Endothelial cell of hepatic sinusoid (primary cell): Measurements from ENCODE around the gene ARFGAP1.
"Not testable (repeated sequence)": the region's sequence is repeated elsewhere in the genome, so short reads cannot be mapped to it uniquely, and the experiment has no call there.

Experiments
- in situ Hi-C: cut with HindIII; loops from 2 replicates; pipeline ENCODE4 v1.10.0; 2017; ENCODE audit warnings: low sequenced_read_pairs

ARFGAP1 gene

GRCh38 chr20:63301671-63302070 lies 29.1 kb downstream of the ARFGAP1 start:
- in situ Hi-C loops: no loop called here

DNA sequence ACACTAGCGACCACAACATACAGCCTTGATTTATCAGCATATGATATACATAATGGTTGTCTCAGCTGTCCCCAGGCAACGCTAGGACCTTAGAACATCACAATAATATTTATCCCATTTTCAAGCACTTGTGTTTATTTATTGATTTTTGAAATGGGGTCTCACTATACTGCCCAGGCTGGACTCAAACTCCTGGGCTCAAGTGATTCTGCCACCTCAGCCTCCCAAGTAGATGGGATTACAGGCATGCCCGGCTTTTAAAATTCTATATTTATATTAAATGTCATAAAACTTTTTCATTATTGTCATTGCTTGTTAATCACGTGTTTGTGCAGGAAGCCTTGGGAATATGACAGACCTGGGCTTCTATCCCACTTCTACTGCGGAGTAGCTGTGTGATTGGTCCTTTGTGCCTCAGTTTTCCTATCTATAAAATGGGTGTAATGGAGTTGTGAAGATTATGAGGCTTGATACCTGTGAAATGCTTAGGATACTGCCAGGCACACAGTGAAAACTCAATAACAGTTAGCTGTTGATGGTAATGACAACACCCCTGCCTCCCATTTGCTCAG lies 30.6 kb downstream of the ARFGAP1 start:
- in situ Hi-C loops: no loop called here

GRCh38 chr20:63305393-63305792 lies 32.8 kb downstream of the ARFGAP1 start:
- in situ Hi-C loops: no loop called here

GRCh38 chr20:63305933-63306672 lies 33.5 kb downstream of the ARFGAP1 start:
- in situ Hi-C loops: not testable (repeated sequence)

GRCh38 chr20:63306673-63307537 lies 34.3 kb downstream of the ARFGAP1 start:
- in situ Hi-C loops: no loop called here

DNA sequence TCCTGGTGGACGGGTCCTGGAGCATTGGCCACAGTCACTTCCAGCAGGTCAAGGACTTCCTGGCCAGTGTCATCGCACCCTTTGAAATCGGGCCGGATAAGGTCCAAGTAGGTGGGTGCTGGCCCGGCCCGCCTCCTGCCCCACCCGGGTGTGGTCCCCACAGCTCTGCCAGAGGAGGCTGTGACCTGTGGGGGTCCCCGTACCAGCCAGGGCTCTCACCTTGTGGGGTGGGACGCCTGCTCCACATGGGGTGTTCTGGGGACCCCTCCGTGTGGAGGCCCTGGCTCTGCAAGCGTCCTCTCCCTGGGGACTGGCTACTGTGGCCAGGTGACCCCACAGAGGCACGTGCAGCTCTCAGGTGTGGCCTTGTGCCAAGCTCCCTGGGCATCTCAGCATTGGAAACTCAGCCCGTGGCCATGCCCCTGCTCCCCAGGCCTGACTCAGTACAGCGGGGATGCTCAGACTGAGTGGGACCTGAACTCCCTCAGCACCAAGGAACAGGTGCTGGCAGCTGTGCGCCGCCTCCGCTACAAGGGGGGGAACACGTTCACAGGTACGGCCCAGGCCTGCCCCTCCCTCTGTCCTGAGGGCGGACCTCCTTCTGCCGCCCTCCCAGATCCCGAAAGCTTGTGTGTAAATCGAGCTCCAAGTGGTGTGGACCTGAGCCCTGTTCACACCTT lies 35.1 kb downstream of the ARFGAP1 start:
- in situ Hi-C loops: no loop called here

DNA sequence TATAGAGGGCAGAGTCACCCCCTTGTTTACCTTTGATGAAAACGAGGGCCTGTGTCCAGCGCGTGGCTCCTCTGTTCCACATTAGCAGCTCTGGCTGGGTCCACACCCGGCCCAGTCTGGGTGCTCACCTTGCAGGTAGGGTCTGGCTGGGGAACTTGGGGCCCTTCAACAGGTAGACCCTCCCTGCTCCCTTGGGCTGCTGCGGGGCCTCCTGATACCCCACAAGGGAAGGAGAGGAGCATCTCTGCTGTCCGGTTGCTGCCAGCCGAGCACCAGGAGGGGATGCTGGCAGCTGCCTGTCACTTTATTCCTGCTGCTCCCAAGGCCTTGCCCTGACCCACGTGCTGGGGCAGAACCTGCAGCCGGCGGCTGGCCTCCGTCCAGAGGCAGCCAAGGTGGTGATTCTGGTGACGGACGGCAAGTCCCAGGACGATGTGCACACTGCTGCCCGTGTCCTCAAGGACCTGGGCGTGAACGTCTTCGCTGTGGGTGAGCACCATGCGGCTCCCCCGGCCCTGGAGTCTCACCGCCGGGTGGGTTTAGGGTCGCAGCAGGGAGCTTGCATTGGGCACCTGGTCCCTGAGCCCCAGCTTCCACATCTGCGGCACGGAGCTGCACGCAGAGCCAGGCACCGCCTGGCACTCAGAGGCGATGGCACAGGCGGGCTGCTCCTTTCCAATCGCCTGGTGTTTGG lies 35.8 kb downstream of the ARFGAP1 start:
- in situ Hi-C loops: no loop called here

- in situ Hi-C loops: no loop called here
These were observed 36.9 kb downstream of the ARFGAP1 start for GRCh38 chr20:63309261-63310071.

- in situ Hi-C loops: no loop called here
These were observed 37.8 kb downstream of the ARFGAP1 start for GRCh38 chr20:63310265-63310991.

- in situ Hi-C loops: no loop called here
These were observed 38.7 kb downstream of the ARFGAP1 start for GRCh38 chr20:63311186-63311832.

GRCh38 chr20:63311833-63312243 lies 39.2 kb downstream of the ARFGAP1 start:
- in situ Hi-C loops: no loop called here

DNA sequence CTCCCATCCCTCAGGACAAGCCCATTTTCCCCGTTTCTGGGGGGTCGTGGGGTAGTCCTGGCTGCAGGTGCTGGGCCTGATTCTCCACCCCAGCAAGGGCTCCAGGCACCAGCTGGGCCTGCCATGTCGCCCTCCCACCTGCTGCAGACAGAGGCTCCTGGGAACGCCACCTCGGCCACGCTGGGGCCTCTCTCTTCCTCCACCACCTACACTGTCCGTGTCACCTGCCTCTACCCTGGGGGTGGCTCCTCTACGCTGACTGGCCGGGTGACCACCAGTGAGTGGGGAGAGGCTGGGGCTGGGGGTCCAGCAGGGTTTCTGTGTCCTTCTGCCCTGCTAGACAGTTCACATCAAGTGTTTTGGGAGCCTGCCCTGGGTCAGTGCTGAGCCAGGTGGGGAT lies 39.7 kb downstream of the ARFGAP1 start:
- in situ Hi-C loops: no loop called here

DNA sequence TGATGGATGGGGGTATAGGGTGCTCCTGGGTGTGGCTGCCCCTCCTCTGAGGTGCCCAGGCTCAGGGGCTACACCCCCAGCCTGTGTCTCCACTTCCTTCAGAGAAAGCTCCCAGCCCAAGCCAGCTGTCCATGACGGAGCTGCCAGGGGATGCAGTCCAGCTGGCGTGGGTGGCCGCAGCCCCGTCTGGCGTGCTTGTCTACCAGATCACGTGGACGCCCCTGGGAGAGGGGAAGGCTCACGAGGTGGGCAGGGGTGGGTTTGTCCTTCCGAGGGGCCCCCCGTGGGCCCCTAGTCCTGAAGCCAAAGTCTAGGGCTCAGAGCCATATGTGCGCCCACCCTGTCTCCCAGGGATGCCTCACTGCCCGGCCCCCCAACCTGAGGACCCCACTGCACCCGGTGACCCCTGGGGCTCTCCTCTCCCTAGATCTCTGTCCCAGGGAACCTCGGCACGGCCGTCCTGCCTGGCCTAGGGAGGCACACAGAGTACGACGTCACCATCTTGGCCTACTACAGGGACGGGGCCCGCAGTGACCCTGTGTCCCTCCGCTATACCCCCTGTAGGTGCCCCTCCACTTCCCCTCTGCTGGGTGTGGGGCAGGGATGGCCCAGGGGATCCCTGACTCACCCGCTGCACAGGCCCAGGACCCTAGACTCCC lies 40.2 kb downstream of the ARFGAP1 start:
- in situ Hi-C loops: no loop called here

DNA sequence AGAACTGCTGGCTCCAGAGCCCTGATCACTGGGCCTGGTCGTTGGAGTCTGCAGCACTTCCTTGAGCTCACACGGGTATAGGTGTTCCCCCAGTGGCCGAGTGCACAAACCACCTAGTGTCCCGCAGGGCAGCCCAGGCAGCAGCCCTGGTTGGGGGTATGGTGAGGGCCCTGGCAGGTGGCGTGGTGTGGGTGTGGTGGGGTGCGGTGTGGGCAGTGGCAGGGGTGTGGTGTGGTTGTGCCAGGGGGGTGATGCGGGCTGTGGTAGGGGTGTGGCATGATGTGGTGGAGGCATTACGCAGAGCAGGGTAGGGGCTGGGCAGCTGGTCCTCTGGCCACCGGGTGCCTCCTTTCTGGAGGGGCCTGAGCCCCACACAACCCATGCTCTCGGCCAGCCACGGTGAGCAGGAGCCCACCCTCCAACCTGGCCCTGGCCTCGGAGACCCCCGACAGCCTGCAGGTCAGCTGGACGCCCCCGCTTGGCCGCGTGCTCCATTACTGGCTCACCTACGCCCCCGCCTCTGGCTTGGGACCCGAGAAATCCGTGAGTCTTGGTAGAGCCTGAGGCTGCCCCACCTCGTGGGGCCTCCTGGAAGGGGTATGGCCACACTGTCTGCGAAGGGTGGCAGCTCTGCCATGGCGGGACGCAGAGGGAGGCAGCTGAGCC lies 40.9 kb downstream of the ARFGAP1 start:
- in situ Hi-C loops: no loop called here

DNA sequence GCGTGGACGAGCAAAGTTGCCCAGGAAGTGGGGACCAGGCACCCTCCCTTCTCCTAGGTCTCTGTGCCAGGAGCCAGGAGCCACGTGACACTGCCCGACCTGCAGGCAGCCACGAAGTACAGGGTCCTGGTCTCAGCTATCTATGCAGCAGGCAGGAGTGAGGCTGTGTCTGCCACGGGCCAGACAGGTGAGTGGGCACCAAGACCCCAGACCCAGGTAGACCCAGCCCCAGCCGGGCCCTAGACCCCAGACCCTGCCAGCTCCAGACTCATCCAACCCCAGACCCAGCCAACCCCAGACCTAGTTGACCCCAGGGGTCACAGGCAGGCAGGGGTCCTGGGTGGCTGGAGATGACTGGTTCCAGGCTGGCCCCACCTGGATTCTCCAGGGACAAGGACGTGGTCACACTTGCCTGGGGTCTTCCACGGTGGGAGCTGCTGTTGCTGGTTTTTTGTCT lies 41.4 kb downstream of the ARFGAP1 start:
- in situ Hi-C loops: no loop called here

DNA sequence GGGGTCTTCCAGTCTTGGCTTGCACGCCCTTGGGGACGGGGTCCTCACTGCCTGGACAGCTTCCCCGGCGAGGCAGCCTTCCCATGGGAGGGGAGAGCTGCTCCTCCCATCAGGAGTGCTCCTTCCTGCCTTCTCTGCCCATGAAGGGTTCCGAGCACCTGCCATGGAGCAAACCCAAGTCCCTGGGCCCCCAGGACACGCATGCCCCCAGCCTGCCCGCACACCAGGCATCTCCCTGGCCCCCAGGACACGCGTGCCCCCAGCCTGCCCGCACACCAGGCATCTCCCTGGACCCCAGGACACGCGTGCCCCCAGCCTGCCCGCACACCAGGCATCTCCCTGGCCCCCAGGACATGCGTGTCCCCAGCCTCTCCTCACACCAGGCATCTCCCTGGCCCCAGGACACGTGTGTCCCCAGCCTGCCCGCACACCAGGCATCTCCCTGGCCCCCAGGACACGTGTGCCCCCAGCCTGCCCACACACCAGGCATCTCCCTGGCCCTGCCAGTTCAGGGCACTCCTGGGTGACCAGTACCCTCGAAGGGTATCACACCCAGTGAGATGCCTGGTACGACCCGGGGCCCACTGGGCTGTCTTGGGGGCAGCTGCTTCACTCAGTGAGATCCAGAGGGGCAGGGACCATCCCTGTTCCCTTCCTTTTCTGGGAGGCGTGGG lies 42.1 kb downstream of the ARFGAP1 start:
- in situ Hi-C loops: no loop called here

- in situ Hi-C loops: no loop called here
These were observed 42.7 kb downstream of the ARFGAP1 start for GRCh38 chr20:63315240-63315689.
